Endothelial cell of hepatic sinusoid (primary cell): ENCODE results near the gene CCDC172.
"Not testable (repeated sequence)": the region's sequence is repeated elsewhere in the genome, so short reads cannot be mapped to it uniquely, and the experiment has no call there.

Experiments
- in situ Hi-C: cut with HindIII; loops from 2 replicates; pipeline ENCODE4 v1.10.0; 2017; ENCODE audit warnings: low sequenced_read_pairs

Gene CCDC172

GRCh38 chr10:116329153-116329552 is 4.9 kb downstream of the CCDC172 start:
- in situ Hi-C loops = no loop called here

GRCh38 chr10:116331815-116332214 is 7.6 kb downstream of the CCDC172 start:
- in situ Hi-C loops = no loop called here

- in situ Hi-C loops = no loop called here
Measured at GRCh38 chr10:116336866-116337265, 12.6 kb downstream of the CCDC172 start.

GRCh38 chr10:116352125-116352524 is 27.9 kb downstream of the CCDC172 start:
- in situ Hi-C loops = no loop called here

GRCh38 chr10:116353817-116354216 is 29.6 kb downstream of the CCDC172 start:
- in situ Hi-C loops = no loop called here

GRCh38 chr10:116355341-116355740 is 31.1 kb downstream of the CCDC172 start:
- in situ Hi-C loops = no loop called here

- in situ Hi-C loops = no loop called here
Measured at GRCh38 chr10:116356833-116357232, 32.6 kb downstream of the CCDC172 start.

- in situ Hi-C loops = no loop called here
Measured at GRCh38 chr10:116364868-116365267, 40.6 kb downstream of the CCDC172 start.

- in situ Hi-C loops = no loop called here
Measured at GRCh38 chr10:116371737-116372136, 47.5 kb downstream of the CCDC172 start.

- in situ Hi-C loops = no loop called here
Measured at GRCh38 chr10:116382290-116382689, 58.0 kb downstream of the CCDC172 start.

GRCh38 chr10:116385311-116385710 is 61.1 kb downstream of the CCDC172 start:
- in situ Hi-C loops = no loop called here

GRCh38 chr10:116385994-116386809 is 62.0 kb downstream of the CCDC172 start:
- in situ Hi-C loops = no loop called here

GRCh38 chr10:116393246-116393831 is 69.1 kb downstream of the CCDC172 start:
- in situ Hi-C loops = not testable (repeated sequence)

GRCh38 chr10:116395223-116395985 is 71.2 kb downstream of the CCDC172 start:
- in situ Hi-C loops = no loop called here

- in situ Hi-C loops = no loop called here
Measured at GRCh38 chr10:116398224-116398623, 74.0 kb downstream of the CCDC172 start.

- in situ Hi-C loops = no loop called here
Measured at GRCh38 chr10:116402858-116403257, 78.6 kb downstream of the CCDC172 start.

- in situ Hi-C loops = no loop called here
Measured at GRCh38 chr10:116403740-116404250, 79.5 kb downstream of the CCDC172 start.

- in situ Hi-C loops = no loop called here
Measured at GRCh38 chr10:116408719-116409118, 84.5 kb downstream of the CCDC172 start.

GRCh38 chr10:116410351-116410750 is 86.1 kb downstream of the CCDC172 start:
- in situ Hi-C loops = no loop called here

GRCh38 chr10:116417821-116418220 is 93.6 kb downstream of the CCDC172 start:
- in situ Hi-C loops = loop anchor here (5.0 kb wide), 1 partner anchor 49 kb away; no protein-coding TSS in a partner anchor

- in situ Hi-C loops = loop anchor here (5.0 kb wide), 1 partner anchor 49 kb away; no protein-coding TSS in a partner anchor
Measured at GRCh38 chr10:116418389-116418788, 94.1 kb downstream of the CCDC172 start.
